GM19025 (cell line): ENCODE data around the gene NANOS3.
"Not testable (repeated sequence)": the region's sequence is repeated elsewhere in the genome, so short reads cannot be mapped to it uniquely, and the experiment has no call there.

Experiments
- ATAC-seq: cut with Tn5 transposase; IDR thresholded peaks from one replicate; pipeline ENCODE4 v1.9.1; 2021; ENCODE audit warnings: mild to moderate bottlenecking, low read depth, moderate library complexity; ENCODE audit not compliant: unreplicated experiment

NANOS3 gene

GRCh38 chr19:13842291-13843103, 34.4 kb upstream of the NANOS3 start:
- no peak for ATAC-seq

GRCh38 chr19:13843104-13843921, 33.6 kb upstream of the NANOS3 start:
- no peak for ATAC-seq

- no peak for ATAC-seq
Measured at GRCh38 chr19:13844130-13844631, 32.8 kb upstream of the NANOS3 start.

GRCh38 chr19:13846557-13847406, 30.2 kb upstream of the NANOS3 start:
- ATAC-seq, result no peak

- ATAC-seq, result no peak
Measured at GRCh38 chr19:13847407-13848339, 29.3 kb upstream of the NANOS3 start.

GRCh38 chr19:13848340-13848677, 28.6 kb upstream of the NANOS3 start:
- no peak for ATAC-seq

GRCh38 chr19:13848798-13849676, 27.9 kb upstream of the NANOS3 start:
- no peak for ATAC-seq

- no peak for ATAC-seq
Measured at GRCh38 chr19:13849991-13850909, 26.7 kb upstream of the NANOS3 start.

- no peak for ATAC-seq
Measured at GRCh38 chr19:13850910-13851733, 25.8 kb upstream of the NANOS3 start.

GRCh38 chr19:13851734-13852114, 25.2 kb upstream of the NANOS3 start:
- not testable (repeated sequence) for ATAC-seq

GRCh38 chr19:13852171-13852707, 24.7 kb upstream of the NANOS3 start:
- ATAC-seq, result not testable (repeated sequence)

- no peak for ATAC-seq
Measured at GRCh38 chr19:13856497-13856896, 20.4 kb upstream of the NANOS3 start.

GRCh38 chr19:13859361-13859880, 17.5 kb upstream of the NANOS3 start:
- ATAC-seq, result no peak

- ATAC-seq, result no peak
Measured at GRCh38 chr19:13860679-13861391, 16.1 kb upstream of the NANOS3 start.

GRCh38 chr19:13861392-13861713, 15.6 kb upstream of the NANOS3 start:
- ATAC-seq, result peak; percentile 31
